NT2/D1 (cell line): ENCODE results near the gene OSBP2.

Experiments used
- YY1 ChIP-seq: IDR thresholded peaks from 2 replicates; pipeline ENCODE4 v1.6.1; 2011; ENCODE audit not compliant: insufficient read length, insufficient read depth
- ZNF274 ChIP-seq: IDR thresholded peaks from 2 replicates; pipeline ENCODE4 v1.6.1; 2011; ENCODE audit warnings: mild to moderate bottlenecking, low read depth, low read length

GRCh38 chr22:30802202-30803166, 107.8 kb downstream of the OSBP2 start:
- no peak for TF ChIP-seq YY1
- no peak for TF ChIP-seq ZNF274
